Measurements from ENCODE around the gene FAM9B.

The FAM9B gene

GRCh38 chrX:8980756-8981155 lies 53.2 kb downstream of the FAM9B start:
- no peak overlapping the region for H2BK5ac ChIP-seq (ENCODE audit: low read depth, low read length, poor library complexity, severe bottlenecking)
- H3K27me3 ChIP-seq (ENCODE audit: control insufficient read depth in 1 of 2, insufficient read depth in 1 of 2, low read length in 2 of 2), result peaks cover 0 to 8% of the 10 kb centered on the region in 2 experiments
- H2BK15ac ChIP-seq (ENCODE audit: low read depth, poor library complexity, severe bottlenecking), result no peak overlapping the region
- no peaks in the 10 kb centered on the region for H3K9me3 ChIP-seq (ENCODE audit: control insufficient read depth, low read length)
- H2AK5ac ChIP-seq (ENCODE audit: low read length, severe bottlenecking), result no peak overlapping the region
- H3K4me2 ChIP-seq (ENCODE audit: low read length, poor library complexity, severe bottlenecking), result no peak overlapping the region
- H4K91ac ChIP-seq (ENCODE audit: low read length), result no peak overlapping the region
- no peak overlapping the region for H3K4me3 ChIP-seq (ENCODE audit: insufficient read depth in 1 of 2, low read depth in 1 of 2, low read length in 2 of 2)
- no peaks in the 10 kb centered on the region for H3K36me3 ChIP-seq (ENCODE audit: control insufficient read depth in 1 of 2, insufficient read depth in 2 of 2, low read depth in 1 of 2, low read length in 2 of 2)
- no CpG with 5 or more reads among the region's 1 CpG for WGBS
- H2BK120ac ChIP-seq (ENCODE audit: low read depth, low read length), result no peak overlapping the region
- H3K27ac ChIP-seq (ENCODE audit: low read length, poor library complexity, severe bottlenecking), result no peak overlapping the region
- H2AFZ ChIP-seq (ENCODE audit: low read depth, low read length), result no peak overlapping the region
- no peak overlapping the region for H2BK12ac ChIP-seq (ENCODE audit: low read length in 2 of 2)
- no peak overlapping the region for H3K18ac ChIP-seq (ENCODE audit: low read depth in 1 of 2, low read length in 2 of 2)
- H3K4me1 ChIP-seq (ENCODE audit: control insufficient read depth, insufficient read depth, low read depth, low read length), result no peaks in the 10 kb centered on the region
- no peak overlapping the region for H3K14ac ChIP-seq (ENCODE audit: low read length in 2 of 2)
- H3K79me1 ChIP-seq (replicated peaks; ENCODE audit: low read length, poor library complexity, severe bottlenecking), result no peaks in the 10 kb centered on the region
- no peak overlapping the region for H3K9ac ChIP-seq (ENCODE audit: low read length)
- DNase-seq, result no peak
- H3K23ac ChIP-seq (ENCODE audit: low read length in 2 of 2), result no peak overlapping the region
- no peak overlapping the region for H3K4ac ChIP-seq (ENCODE audit: low read depth in 1 of 2, low read length in 2 of 2)
- no peak overlapping the region for H4K8ac ChIP-seq (ENCODE audit: low read length)
